22Rv1 (cell line): ENCODE results near the gene SUGCT.

Experiments
- CTCF ChIP-seq: fragments of 450-650 bp; IDR thresholded peaks from 2 replicates; pipeline ENCODE4 v1.5.1; 2017; ENCODE audit warnings: mild to moderate bottlenecking
- ZFX ChIP-seq: fragments of 450-650 bp; IDR thresholded peaks from 2 replicates; pipeline ENCODE4 v1.6.1; 2017; ENCODE audit warnings: antibody characterized with exemption, borderline replicate concordance

GRCh38 chr7:40526951-40527715 is 392.3 kb downstream of the SUGCT start:
- TF ChIP-seq CTCF (no peak), ZFX (no peak)
